Stimulated activated CD8-positive, alpha-beta memory T cell treated with anti-CD3 and anti-CD28 coated beads, Interleukin-7, amount 100 ng/mL, for 4 hours (primary cell): ENCODE results near the gene EGLN1.
A peak's percentile ranks its signal among the peaks of the same experiment; 100 is the strongest.
"Not testable (repeated sequence)": the region's sequence is repeated elsewhere in the genome, so short reads cannot be mapped to it uniquely, and the experiment has no call there.

Experiments
- DNase-seq, 2 donors: peaks; one replicate each; pipeline ENCODE4 v3.0.0-alpha.2; 2020; ENCODE audit warnings: low read depth in 2 of 2

Gene EGLN1

GRCh38 chr1:231363624-231364023, 58.5 kb downstream of the EGLN1 start:
- no peak for DNase-seq

- no peak for DNase-seq
Measured at GRCh38 chr1:231362325-231362724, 59.8 kb downstream of the EGLN1 start.

GRCh38 chr1:231359113-231359512, 63.0 kb downstream of the EGLN1 start:
- DNase-seq = no peak

GRCh38 chr1:231357831-231358354, 64.2 kb downstream of the EGLN1 start:
- peak in 1 of 2 donors; percentile 17 for DNase-seq

DNA sequence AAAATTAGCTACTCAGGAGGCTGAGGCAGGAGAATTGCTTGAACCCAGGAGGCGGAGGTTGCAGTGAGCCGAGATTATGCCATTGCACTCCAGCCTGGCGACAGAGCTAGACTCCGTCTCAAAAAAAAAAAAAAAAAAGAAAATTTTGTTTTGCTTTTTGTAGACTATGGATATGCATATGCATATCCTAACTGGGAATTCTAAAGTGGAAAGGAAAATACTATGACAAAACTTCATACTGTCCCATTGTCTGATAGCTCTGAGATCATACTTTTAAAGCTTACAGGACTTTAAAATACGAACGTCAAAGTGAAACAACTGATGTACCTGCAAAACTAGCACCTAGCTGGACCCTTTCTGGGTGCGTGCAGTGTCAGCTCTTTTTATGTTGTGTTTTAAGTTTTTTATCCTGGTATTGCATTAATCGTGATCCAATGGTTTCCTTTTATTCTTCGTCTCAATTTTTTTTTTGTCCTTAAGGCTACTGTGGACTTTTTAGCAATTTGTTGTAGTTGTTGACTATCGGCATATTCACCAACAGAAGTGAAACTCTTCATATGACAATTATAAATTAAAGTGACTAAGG, 64.8 kb downstream of the EGLN1 start:
- DNase-seq = no peak

DNA sequence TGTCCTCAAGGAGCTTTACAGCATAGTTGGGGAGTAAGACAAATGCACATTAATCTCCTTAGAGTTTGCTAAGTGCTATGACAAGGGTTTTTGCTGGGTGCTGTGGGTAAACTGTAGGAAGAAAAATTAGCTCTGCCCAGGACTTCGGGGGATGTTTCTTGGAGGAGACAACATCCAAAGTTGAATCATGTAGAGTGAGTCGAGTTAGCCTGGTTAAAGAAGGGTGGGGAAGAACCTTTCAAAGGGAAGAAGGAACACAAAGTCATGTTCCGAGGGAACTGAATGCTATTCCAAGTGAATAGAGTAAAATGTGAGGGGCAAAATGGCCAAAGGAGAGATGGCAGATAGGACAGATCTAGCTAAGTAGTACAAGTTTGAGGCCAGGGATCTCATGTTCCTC, 66.9 kb downstream of the EGLN1 start:
- no peak for DNase-seq

GRCh38 chr1:231354330-231355020, 67.6 kb downstream of the EGLN1 start:
- no peak for DNase-seq

DNA sequence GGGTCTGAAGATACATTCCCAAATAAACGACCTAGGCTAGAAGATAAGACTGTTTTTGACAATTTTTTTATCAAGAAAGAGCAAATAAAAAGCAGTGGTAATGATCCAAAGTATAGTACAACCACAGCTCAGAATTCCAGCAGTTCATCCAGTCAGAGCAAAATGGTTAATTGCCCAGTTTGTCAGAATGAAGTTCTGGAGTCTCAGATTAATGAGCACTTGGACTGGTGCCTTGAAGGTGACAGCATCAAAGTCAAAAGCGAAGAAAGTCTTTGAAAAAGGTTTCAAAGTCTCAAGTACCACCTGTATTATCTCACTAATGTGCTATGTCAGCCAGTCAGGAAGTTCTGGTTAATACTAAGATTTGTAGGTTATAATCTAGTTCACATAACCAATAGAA, 69.0 kb downstream of the EGLN1 start:
- no peak for DNase-seq

GRCh38 chr1:231351816-231352215, 70.3 kb downstream of the EGLN1 start:
- DNase-seq = no peak

DNA sequence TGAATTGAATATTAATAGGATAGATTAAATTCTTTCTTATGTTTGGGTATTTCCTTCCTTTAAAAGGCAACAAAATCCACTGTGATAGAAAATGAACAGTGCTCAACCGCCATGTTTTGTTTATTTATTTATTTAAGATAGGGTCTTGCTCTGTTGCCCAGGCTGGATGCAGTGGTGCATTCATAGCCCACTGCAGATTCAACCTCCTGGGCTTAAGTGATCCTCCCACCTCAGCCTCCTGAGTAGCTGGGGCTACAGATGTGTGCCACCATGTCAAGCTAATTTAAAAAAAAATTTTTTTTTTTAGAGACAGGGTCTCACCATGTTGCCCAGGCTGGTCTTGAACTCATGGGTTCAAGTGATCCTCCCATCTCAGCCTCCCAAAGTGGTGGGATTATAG, 73.2 kb downstream of the EGLN1 start:
- DNase-seq = not testable (repeated sequence)

- no peak for DNase-seq
Measured at GRCh38 chr1:231348442-231348841, 73.6 kb downstream of the EGLN1 start.

GRCh38 chr1:231347961-231348360, 74.1 kb downstream of the EGLN1 start:
- DNase-seq = no peak

DNA sequence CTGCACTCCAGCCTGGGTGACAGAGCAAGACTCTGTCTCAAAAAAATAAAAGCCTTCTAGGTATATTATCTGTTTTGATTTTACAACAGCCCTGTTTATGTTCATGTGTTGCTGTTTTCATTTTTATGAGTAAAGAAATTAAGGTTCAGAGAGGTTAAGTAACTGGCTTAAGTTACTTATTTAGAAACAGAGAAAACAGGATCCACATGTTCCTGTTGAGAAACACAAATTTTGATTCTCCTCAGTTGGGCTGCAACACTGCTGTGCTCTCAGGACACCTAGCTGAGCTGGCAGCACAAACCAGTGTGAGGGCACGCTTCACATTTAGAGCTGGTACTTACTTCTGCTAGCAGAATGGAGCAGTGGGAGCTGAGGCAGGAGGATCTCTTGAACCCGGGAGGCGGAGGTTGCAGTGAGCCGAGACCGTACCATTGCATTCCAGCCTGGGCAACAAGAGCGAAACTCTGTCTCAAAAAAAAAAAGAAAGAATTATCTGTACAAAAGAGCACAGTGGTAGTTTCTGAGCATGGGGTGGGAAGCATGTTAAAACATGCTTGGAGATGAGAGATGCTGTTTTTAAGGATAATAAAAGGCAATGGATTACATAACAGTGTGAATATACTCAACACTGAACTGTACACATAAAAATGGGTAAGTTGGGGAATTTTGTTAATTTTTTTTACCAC, 81.6 kb downstream of the EGLN1 start:
- no peak for DNase-seq

DNA sequence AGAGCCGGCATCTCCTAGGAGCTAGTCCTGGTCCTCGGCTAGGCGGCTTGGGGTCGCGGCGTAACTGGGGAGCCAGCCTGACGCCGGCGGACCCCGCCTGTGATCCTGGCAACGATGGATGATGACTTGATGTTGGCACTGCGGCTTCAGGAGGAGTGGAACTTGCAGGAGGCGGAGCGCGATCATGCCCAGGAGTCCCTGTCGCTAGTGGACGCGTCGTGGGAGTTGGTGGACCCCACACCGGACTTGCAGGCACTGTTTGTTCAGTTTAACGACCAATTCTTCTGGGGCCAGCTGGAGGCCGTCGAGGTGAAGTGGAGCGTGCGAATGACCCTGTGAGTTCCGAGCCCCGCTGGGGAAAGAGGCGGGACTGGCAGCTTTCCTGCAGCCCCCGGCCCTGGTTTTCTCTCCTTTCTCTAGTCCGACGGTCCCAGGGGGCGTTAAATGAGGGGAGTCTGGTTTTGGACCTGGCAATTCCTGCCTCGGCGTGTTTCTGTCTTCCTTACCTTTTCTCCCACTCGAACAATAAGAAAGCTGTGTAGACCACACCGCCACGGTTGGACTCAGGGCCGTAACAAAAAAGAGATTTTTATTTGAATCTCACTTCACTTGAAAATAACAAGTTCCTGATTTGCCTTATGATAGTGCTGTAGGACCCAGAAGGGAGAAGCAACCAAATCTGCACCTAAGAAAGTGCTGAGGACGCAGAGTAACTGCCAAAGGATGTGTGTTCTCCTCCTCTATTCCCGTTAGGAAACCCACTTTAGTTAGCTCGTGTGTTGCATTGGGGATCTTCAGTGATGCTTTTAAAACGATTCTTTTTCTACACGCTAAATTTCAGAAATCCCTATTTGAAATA, 83.6 kb downstream of the EGLN1 start, which contains the start of gene SPRTN:
Gene SPRTN, plus strand, starts transcription at position 24 of the 859 bp plus-strand sequence. Its CDS starts 91 bp downstream, at position 115.
- DNase-seq = no peak

- DNase-seq = peak; percentile 90 to 93
Measured at GRCh38 chr1:231337472-231338269, 84.4 kb downstream of the EGLN1 start, which contains the start of gene EXOC8. Gene EXOC8 (minus strand): TSS chr1:231337852. CDS start chr1:231337745, 107 bp downstream.

GRCh38 chr1:231337043-231337471, 85.0 kb downstream of the EGLN1 start:
- DNase-seq = peak in 1 of 2 donors; percentile 24

DNA sequence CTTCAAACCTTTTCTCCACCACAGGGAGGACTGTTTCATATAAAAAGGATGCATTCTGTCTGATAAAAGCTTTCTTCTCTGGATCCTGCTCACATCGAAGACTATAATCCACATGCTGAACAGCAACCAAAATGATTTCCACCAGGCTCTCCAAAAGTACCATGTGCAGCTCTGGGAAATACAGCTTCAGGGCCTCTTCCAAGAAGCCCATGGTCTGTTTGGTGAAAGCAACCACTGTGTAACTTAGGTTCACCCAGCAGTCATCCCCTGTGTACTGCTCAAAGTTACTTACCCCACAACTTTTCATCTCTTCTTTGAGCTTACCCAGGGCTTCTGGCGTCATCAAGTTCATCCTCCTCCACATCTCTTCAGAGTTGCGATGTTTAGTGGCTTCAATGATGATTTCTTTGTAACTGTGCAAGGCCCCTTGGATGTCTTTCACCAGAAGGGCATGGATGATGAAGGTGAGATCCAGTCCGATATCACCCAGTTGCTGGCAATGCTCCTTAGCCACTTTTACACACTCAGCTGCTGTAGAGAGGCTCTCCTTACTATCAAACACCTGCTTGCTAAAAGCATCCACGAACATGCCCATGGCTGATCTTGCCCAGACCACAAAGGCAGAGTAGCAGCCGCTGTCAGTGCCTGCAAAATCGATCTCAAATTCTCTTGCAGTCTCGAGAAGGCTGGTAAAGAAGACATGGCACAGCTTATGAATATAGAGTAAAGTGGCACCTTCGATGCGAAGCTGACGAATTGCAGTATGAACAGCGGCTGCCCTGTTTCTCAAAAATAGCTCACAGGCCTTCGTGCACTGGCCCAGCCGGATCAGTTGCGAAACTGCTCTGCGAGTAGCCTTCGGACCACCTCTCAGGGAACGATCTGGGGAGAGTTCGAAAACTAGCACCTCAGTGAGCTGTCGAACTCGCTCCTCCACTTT, 86.2 kb downstream of the EGLN1 start:
- DNase-seq = no peak

DNA sequence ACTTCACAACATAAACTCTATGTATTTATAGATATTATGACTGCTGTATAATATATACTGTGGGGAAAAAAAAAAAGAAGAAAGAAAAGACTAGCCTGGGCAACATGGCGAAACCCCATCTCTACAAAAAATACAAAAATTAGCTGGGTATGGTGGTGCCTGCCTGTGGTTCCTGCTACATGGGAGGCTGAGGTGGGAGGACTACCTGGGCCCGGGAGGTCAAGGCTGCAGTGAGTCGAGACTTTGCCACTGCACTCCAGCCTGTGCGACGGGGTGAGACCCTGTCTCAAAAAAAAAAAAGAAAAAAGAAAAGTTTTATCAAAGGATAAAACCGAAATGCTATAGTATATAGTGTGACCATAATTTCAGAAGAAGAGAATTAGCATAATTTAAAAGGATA, 87.1 kb downstream of the EGLN1 start:
- no peak for DNase-seq

- DNase-seq = no peak
Measured at GRCh38 chr1:231334079-231334666, 87.9 kb downstream of the EGLN1 start.
